ENCODE results near the gene TMEM44. TPM values are rescaled to one million over a fixed set of nuclear protein-coding genes. Genes with fewer than 3 reads are reported as not detected.

Gene TMEM44
- total RNA-seq, 1 donor from 2014 or later, result 10.4 TPM

DNA sequence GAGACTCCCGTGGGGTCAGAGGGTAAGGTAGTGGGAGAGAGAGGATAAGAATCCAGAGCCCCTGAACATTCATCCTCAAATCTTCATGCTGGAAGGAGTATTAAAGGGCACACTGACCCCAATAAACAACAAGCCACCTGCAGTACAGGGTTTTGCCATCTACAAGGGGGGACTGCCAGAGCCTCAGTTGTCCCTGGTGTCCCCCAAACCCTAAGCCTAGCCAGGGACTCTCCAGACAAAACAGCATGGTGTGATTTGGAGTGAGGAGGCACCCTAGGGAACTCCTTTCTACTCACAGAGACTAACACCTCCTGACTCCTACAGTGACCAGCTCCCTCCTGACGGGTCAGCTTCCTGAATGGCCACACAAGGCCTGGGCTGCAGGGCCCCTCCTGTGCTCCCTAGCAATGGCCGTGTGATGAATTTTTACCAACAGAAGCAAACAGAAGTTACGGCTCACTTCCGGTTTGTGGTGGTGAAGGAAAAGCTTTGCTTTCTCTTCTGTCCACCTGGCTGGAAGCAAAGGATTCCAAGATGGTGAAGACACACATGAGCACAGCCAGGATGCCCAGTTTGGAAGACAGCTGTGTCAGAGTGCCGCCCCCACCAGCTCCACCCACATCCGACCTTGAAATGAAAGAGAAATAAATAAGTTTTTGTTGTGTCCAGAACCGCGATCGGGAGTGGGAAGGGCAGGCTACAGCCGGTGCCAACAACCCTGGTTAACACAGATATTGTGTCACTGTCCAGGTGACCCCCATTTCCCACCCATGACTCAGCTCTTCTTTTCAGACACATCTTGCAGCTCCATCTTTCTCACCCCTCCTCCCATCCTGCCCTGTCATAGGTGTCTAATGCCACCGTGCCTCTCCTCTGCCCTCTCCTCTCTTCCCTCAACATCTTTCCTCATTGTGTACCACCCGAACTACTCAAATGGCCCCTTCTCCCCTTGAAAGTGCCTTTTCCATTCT, 76.8 kb downstream of the TMEM44 start:
- H4K20me1 ChIP-seq (ENCODE audit: low read depth), result no peaks in the 10 kb centered on the region
- H3K9ac ChIP-seq, result no peak overlapping the region
- H2AFZ ChIP-seq (replicated peaks), result peak overlapping the region; percentile 73
- Mint-ChIP-seq H3K27ac (no peak overlapping the region), H3K4me3 (no peak overlapping the region), H3K9me3 (no peaks in the 10 kb centered on the region), H3K4me1 (peaks cover 22% of the 10 kb centered on the region), H3K27me3 (ENCODE audit: insufficient read depth, low read depth) (no peaks in the 10 kb centered on the region), H3K36me3 (no peaks in the 10 kb centered on the region)
- no peak for TF ChIP-seq EZH2phosphoT487 (IDR thresholded peaks at IDR 0.05)
- TF ChIP-seq, protein P1, sequence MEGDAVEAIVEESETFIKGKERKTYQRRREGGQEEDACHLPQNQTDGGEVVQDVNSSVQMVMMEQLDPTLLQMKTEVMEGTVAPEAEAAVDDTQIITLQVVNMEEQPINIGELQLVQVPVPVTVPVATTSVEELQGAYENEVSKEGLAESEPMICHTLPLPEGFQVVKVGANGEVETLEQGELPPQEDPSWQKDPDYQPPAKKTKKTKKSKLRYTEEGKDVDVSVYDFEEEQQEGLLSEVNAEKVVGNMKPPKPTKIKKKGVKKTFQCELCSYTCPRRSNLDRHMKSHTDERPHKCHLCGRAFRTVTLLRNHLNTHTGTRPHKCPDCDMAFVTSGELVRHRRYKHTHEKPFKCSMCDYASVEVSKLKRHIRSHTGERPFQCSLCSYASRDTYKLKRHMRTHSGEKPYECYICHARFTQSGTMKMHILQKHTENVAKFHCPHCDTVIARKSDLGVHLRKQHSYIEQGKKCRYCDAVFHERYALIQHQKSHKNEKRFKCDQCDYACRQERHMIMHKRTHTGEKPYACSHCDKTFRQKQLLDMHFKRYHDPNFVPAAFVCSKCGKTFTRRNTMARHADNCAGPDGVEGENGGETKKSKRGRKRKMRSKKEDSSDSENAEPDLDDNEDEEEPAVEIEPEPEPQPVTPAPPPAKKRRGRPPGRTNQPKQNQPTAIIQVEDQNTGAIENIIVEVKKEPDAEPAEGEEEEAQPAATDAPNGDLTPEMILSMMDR (IDR thresholded peaks at IDR 0.05), result no peak
- TF ChIP-seq EZH2 (IDR thresholded peaks at IDR 0.05), result no peak
- H3K79me2 ChIP-seq (ENCODE audit: low read depth), result no peaks in the 10 kb centered on the region
- H3K27ac ChIP-seq, result no peak overlapping the region
- no peaks in the 10 kb centered on the region for H3K36me3 ChIP-seq
- H3K27me3 ChIP-seq, result no peaks in the 10 kb centered on the region
- no peak for DNase-seq (ENCODE audit: low spot score)
- H3K4me1 ChIP-seq, result peaks cover 10% of the 10 kb centered on the region
- H3K9me3 ChIP-seq (ENCODE audit: low read depth), result no peaks in the 10 kb centered on the region
- H3F3A ChIP-seq (ENCODE audit: low read depth), result no peaks in the 10 kb centered on the region
- peak overlapping the region; percentile 12 for H3K4me2 ChIP-seq
- no peak overlapping the region for H3K4me3 ChIP-seq

DNA sequence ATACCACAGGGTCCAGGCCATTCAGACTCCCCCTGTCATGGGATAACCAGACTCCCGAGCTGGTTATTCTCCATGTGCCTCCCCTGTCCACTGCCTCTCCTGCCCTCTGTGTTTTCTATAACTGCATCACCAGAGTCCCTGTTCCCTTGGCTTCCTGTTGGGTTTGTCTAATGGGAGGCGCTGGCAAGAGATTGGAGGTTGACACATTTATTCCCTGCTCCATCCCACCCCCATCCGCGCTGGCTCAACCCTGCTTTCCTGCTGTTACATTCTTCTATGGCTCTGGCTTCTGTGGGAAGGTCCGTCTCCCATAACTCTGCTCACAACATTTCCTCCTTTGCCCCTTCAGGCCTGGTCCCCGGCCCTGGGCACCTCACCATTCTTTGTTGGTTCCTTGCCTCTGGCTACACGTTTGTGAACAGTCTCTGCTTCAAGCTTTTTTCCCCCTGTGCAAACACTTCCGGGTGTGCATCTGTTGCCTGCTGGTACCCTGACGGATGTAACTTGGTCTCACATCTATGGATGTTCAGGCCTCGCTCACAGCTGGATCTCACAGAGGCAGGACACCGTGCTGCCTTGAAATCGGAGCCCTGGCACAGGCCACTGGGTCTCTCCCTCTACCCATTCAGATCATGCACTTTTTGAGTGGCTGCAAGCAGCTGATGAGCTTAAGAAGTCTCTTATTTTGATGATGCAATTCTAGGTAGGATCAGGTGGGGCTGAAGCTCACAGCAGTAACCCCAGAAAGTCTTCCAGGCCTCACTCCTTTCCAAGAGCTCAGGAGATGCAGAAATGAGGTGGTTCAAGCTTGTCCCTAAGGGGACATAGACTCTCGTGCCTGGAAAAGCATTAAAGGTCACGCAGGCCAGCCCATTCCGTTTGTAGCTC, 77.8 kb downstream of the TMEM44 start:
- Histone ChIP-seq H3K4me2 (no peak overlapping the region), H3K27ac (no peak overlapping the region), H3F3A (ENCODE audit: low read depth) (no peaks in the 10 kb centered on the region), H3K79me2 (ENCODE audit: low read depth) (no peaks in the 10 kb centered on the region), H2AFZ (replicated peaks) (peak overlapping the region; percentile 73), H3K4me1 (peaks cover 15% of the 10 kb centered on the region), H4K20me1 (ENCODE audit: low read depth) (no peaks in the 10 kb centered on the region), H3K27me3 (no peaks in the 10 kb centered on the region), H3K36me3 (no peaks in the 10 kb centered on the region), H3K9ac (no peak overlapping the region), H3K9me3 (ENCODE audit: low read depth) (no peaks in the 10 kb centered on the region), H3K4me3 (no peak overlapping the region)
- no peaks in the 10 kb centered on the region for H3K27me3 Mint-ChIP-seq (ENCODE audit: insufficient read depth, low read depth)
- no peaks in the 10 kb centered on the region for H3K9me3 Mint-ChIP-seq
- H3K27ac Mint-ChIP-seq, result peak overlapping the region; percentile 2
- no peak for DNase-seq (ENCODE audit: low spot score)
- H3K4me1 Mint-ChIP-seq, result peaks cover 28% of the 10 kb centered on the region
- no peak overlapping the region for H3K4me3 Mint-ChIP-seq
- TF ChIP-seq, protein P1 (IDR thresholded peaks at IDR 0.05), result no peak
- TF ChIP-seq EZH2phosphoT487 (IDR thresholded peaks at IDR 0.05) (no peak), EZH2 (IDR thresholded peaks at IDR 0.05) (no peak)
- H3K36me3 Mint-ChIP-seq, result no peaks in the 10 kb centered on the region

DNA sequence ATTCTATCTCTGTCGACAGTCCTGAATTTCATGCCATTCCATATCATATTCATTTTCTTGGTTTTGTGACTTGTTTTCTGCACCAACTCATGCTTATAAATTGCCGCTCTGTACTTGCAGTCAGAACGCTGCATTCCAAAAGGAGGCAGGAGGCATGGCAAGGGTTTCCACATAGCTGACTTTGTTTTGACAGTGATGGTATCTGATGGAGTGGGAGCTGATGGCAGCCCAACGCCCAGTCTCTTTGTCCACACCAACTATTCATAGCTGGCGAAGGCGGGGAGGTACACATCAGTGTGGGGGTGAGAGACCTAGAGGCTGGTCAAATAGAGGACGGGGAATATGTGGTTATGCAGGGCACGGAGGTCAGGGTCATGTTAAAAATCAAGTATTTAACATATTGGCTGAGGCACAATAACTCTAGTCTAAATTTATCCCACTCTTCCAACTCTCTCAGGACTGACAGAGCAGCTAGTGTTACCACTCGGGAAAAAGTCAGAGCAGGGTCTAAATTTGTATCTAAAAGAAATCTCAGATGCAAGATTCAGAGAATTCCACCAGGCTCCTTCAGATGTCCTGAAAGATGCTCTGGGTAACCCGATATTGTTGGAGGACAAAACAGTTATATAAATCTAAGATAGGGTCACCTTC, 78.6 kb downstream of the TMEM44 start:
- H3K27me3 Mint-ChIP-seq (ENCODE audit: insufficient read depth, low read depth), result no peaks in the 10 kb centered on the region
- Histone ChIP-seq H3K9ac (no peak overlapping the region), H3K9me3 (ENCODE audit: low read depth) (no peaks in the 10 kb centered on the region), H4K20me1 (ENCODE audit: low read depth) (no peaks in the 10 kb centered on the region), H3K4me1 (peaks cover 16% of the 10 kb centered on the region), H3K27ac (no peak overlapping the region), H3K36me3 (no peaks in the 10 kb centered on the region), H3K79me2 (ENCODE audit: low read depth) (no peaks in the 10 kb centered on the region), H3F3A (ENCODE audit: low read depth) (no peaks in the 10 kb centered on the region), H3K27me3 (no peaks in the 10 kb centered on the region), H2AFZ (replicated peaks) (peak overlapping the region; percentile 73), H3K4me2 (no peak overlapping the region), H3K4me3 (no peak overlapping the region)
- peak overlapping the region; percentile 3 for H3K27ac Mint-ChIP-seq
- peaks cover 33% of the 10 kb centered on the region for H3K4me1 Mint-ChIP-seq
- no peaks in the 10 kb centered on the region for H3K9me3 Mint-ChIP-seq
- H3K36me3 Mint-ChIP-seq, result no peaks in the 10 kb centered on the region
- TF ChIP-seq EZH2phosphoT487 (IDR thresholded peaks at IDR 0.05) (no peak), EZH2 (IDR thresholded peaks at IDR 0.05) (no peak)
- TF ChIP-seq, protein P1 (IDR thresholded peaks at IDR 0.05), result no peak
- H3K4me3 Mint-ChIP-seq, result no peak overlapping the region
- no peak for DNase-seq (ENCODE audit: low spot score)
